H1 (cell line): ENCODE measurements around the gene IMPDH1. TPM values are rescaled to one million over a fixed set of nuclear protein-coding genes. Genes with fewer than 3 reads are reported as not detected.

Experiments
- CTCF ChIA-PET: fragments of 300-600 bp; sonication (Branson Sonifier 250); formaldehyde crosslinking; loops from one replicate; lab custom pipeline; 2021; ENCODE audit not compliant: partially characterized antibody; lab: Charles Lee
- POLR2A ChIA-PET: fragments of 300-600 bp; sonication (Branson Sonifier 250); formaldehyde crosslinking; loops from one replicate; lab custom pipeline; 2021; ENCODE audit warnings: inconsistent platforms; ENCODE audit not compliant: partially characterized antibody; lab: Charles Lee
- DNase-seq, 2 experiments: peaks; one replicate each; pipeline versions ENCODE4 v3.0.0 to v3.0.0-alpha.2; 2010 to 2022; ENCODE audit warnings: low spot score in 2 of 2, low read depth in 1 of 2, mixed read lengths in 1 of 2
- FAIRE-seq: peaks from 2 replicates; lab custom pipeline; 2011; peaks lifted over from hg19 to GRCh38; lab: Jason Lieb, UNC
- H2AFZ ChIP-seq: 2 replicates; pipeline ENCODE4 v1.8.1; 2012; ENCODE audit warnings: low read length, inconsistent platforms
- H2AK5ac ChIP-seq: 2 replicates; pipeline ENCODE4 v1.6.1; 2013; ENCODE audit warnings: low read depth, low read length
- H2BK120ac ChIP-seq: replicated peaks from 2 replicates; pipeline ENCODE3; 2013; ENCODE audit warnings: low read depth, low read length, inconsistent platforms
- H2BK12ac ChIP-seq: 2 replicates; pipeline ENCODE4 v1.6.1; 2013; ENCODE audit warnings: low read depth, low read length
- H2BK15ac ChIP-seq: 2 replicates; pipeline ENCODE4 v1.6.1; 2013; ENCODE audit warnings: low read length
- H2BK20ac ChIP-seq: 2 replicates; pipeline ENCODE4 v1.6.1; 2013; ENCODE audit warnings: low read length
- H2BK5ac ChIP-seq: 2 replicates; pipeline ENCODE4 v1.6.1; 2013; ENCODE audit warnings: low read depth, low read length
- H3K14ac ChIP-seq: 2 replicates; pipeline ENCODE4 v1.6.1; 2013; ENCODE audit warnings: inconsistent platforms; ENCODE audit not compliant: insufficient read length
- H3K18ac ChIP-seq: 2 replicates; pipeline ENCODE4 v1.6.1; 2013; ENCODE audit warnings: low read length; ENCODE audit errors: extremely low read depth
- H3K23ac ChIP-seq: 2 replicates; pipeline ENCODE4 v1.6.1; 2013; ENCODE audit warnings: inconsistent platforms; ENCODE audit not compliant: insufficient read length
- H3K23me2 ChIP-seq: 2 replicates; pipeline ENCODE4 v1.6.1; 2013; ENCODE audit warnings: low read depth, low read length
- H3K27ac ChIP-seq: 2 replicates; pipeline ENCODE4 v1.6.1; 2011; ENCODE audit warnings: low read depth, low read length, inconsistent platforms
- H3K27me3 ChIP-seq, 4 experiments: replicated peaks in 1 of 4; 1 replicate in 1 of 4; 2 replicates in 3 of 4; pipeline versions ENCODE4 v1.6.1 to v1.8.1; 2011 to 2013; ENCODE audit warnings: low read length in 3 of 4, mild to moderate bottlenecking in 3 of 4, inconsistent platforms in 2 of 4, mixed read lengths in 2 of 4, moderate library complexity in 1 of 4; ENCODE audit not compliant: control insufficient read depth in 3 of 4, insufficient read depth in 3 of 4; ENCODE audit errors: extremely low read depth in 1 of 4
- H3K36me3 ChIP-seq, 4 experiments: 2 replicates each; pipeline versions ENCODE4 v1.6.1 to v1.8.1; 2011 to 2013; ENCODE audit warnings: mild to moderate bottlenecking in 4 of 4, low read length in 3 of 4, moderate library complexity in 2 of 4, control low read depth in 1 of 4, inconsistent platforms in 1 of 4; ENCODE audit not compliant: insufficient read depth in 4 of 4, control insufficient read depth in 2 of 4
- H3K4ac ChIP-seq: replicated peaks from 2 replicates; pipeline ENCODE3; 2013; ENCODE audit warnings: low read length, low read depth, mixed read lengths, inconsistent platforms; ENCODE audit not compliant: insufficient read length
- H3K4me1 ChIP-seq, 4 experiments: replicated peaks in 1 of 4; 1 replicate in 1 of 4; 2 replicates in 3 of 4; pipeline versions ENCODE4 v1.6.1 to v1.8.1; 2011 to 2013; ENCODE audit warnings: low read length in 3 of 4, inconsistent platforms in 2 of 4, mixed read lengths in 1 of 4; ENCODE audit not compliant: insufficient read depth in 4 of 4, control insufficient read depth in 3 of 4
- H3K4me2 ChIP-seq, 2 experiments: 2 replicates each; pipeline versions ENCODE4 v1.6.1 to v1.8.1; 2011 to 2013; ENCODE audit warnings: low read depth in 2 of 2, low read length in 2 of 2, control low read depth in 1 of 2, inconsistent platforms in 1 of 2, mild to moderate bottlenecking in 1 of 2; ENCODE audit not compliant: insufficient read depth in 1 of 2
- H3K4me3 ChIP-seq, 4 experiments: fragments of 200-600, 300-600 bp in 1 of 4; sonication (generic), shearing (Covaris generic), sonication (Bioruptor Twin) in 1 of 4; 2 replicates each; pipeline versions ENCODE4 v1.5.1 to v1.8.1; 2011 to 2016; ENCODE audit warnings: low read length in 4 of 4, low read depth in 3 of 4, control low read depth in 2 of 4, inconsistent platforms in 2 of 4, mild to moderate bottlenecking in 2 of 4, mixed read lengths in 1 of 4, moderate library complexity in 1 of 4; ENCODE audit not compliant: insufficient read depth in 2 of 4; ENCODE audit errors: extremely low read depth in 1 of 4
- H3K56ac ChIP-seq: replicated peaks from 2 replicates; pipeline ENCODE3; 2013; ENCODE audit warnings: low read depth, mild to moderate bottlenecking, mixed read lengths, low read length, inconsistent platforms; ENCODE audit not compliant: insufficient read length
- H3K79me1 ChIP-seq: 2 replicates; pipeline ENCODE4 v1.6.1; 2013; ENCODE audit warnings: low read depth, low read length, control low read depth
- H3K79me2 ChIP-seq, 2 experiments: 2 replicates each; pipeline versions ENCODE4 v1.6.1 to v1.8.1; 2012 to 2013; ENCODE audit warnings: low read length in 2 of 2, mild to moderate bottlenecking in 2 of 2, inconsistent platforms in 1 of 2; ENCODE audit not compliant: insufficient read depth in 2 of 2, control insufficient read depth in 1 of 2
- H3K9ac ChIP-seq, 4 experiments: replicated peaks in 1 of 4; 1 replicate in 1 of 4; 2 replicates in 3 of 4; pipeline versions ENCODE4 v1.6.1 to v1.8.1; 2011 to 2013; ENCODE audit warnings: low read depth in 3 of 4, low read length in 3 of 4, control low read depth in 2 of 4, mild to moderate bottlenecking in 2 of 4, moderate library complexity in 2 of 4, inconsistent platforms in 1 of 4; ENCODE audit errors: extremely low read depth in 1 of 4
- H3K9me3 ChIP-seq, 2 experiments: 2 replicates each; pipeline versions ENCODE4 v1.6.1 to v1.8.1; 2012 to 2013; ENCODE audit warnings: mild to moderate bottlenecking in 2 of 2, moderate library complexity in 2 of 2, control low read depth in 1 of 2, inconsistent platforms in 1 of 2, low read depth in 1 of 2, low read length in 1 of 2, mixed read lengths in 1 of 2; ENCODE audit not compliant: insufficient read depth in 2 of 2
- H4K20me1 ChIP-seq, 2 experiments: replicated peaks in 1 of 2; 2 replicates each; pipeline versions ENCODE3 to v1.8.1; 2011 to 2013; ENCODE audit warnings: inconsistent platforms in 2 of 2, low read length in 2 of 2, mild to moderate bottlenecking in 1 of 2; ENCODE audit not compliant: insufficient read depth in 2 of 2, control insufficient read depth in 1 of 2
- H4K5ac ChIP-seq: 2 replicates; pipeline ENCODE4 v1.6.1; 2013; ENCODE audit warnings: low read length, low read depth, mixed read lengths, inconsistent platforms; ENCODE audit not compliant: insufficient read length
- H4K8ac ChIP-seq: 2 replicates; pipeline ENCODE4 v1.8.0; 2013; ENCODE audit warnings: mild to moderate bottlenecking, moderate library complexity, low read length, inconsistent platforms; ENCODE audit not compliant: insufficient read depth; ENCODE audit errors: extremely low read depth
- H4K91ac ChIP-seq: replicated peaks from 2 replicates; pipeline ENCODE3; 2013; ENCODE audit warnings: low read length, mixed read lengths, inconsistent platforms; ENCODE audit not compliant: insufficient read length
- ASH2L ChIP-seq: fragments of 200-600, 300-600 bp; sonication (generic); IDR thresholded peaks from one replicate; pipeline ENCODE4 v1.7.1; 2017; ENCODE audit warnings: low read length
- ATF3 ChIP-seq: IDR thresholded peaks from 2 replicates; pipeline ENCODE4 v1.6.1; 2011; ENCODE audit warnings: low read depth, mild to moderate bottlenecking, low read length; ENCODE audit not compliant: insufficient read depth
- KDM4A ChIP-seq: IDR thresholded peaks from one replicate; pipeline ENCODE4 v1.7.1; 2012; ENCODE audit warnings: low read depth, mild to moderate bottlenecking, moderate library complexity, low read length, inconsistent platforms; ENCODE audit not compliant: severe bottlenecking
- POLR2A ChIP-seq, 2 experiments: IDR thresholded peaks; 1 replicate in 1 of 2; 2 replicates in 1 of 2; pipeline ENCODE4 v1.6.1; 2011; ENCODE audit warnings: low read depth in 2 of 2, low read length in 2 of 2, mild to moderate bottlenecking in 2 of 2; ENCODE audit errors: control extremely low read depth in 1 of 2
- SIRT6 ChIP-seq: IDR thresholded peaks from one replicate; pipeline ENCODE4 v1.7.1; 2012; ENCODE audit warnings: low read length, inconsistent platforms
- USF2 ChIP-seq: IDR thresholded peaks from 2 replicates; pipeline ENCODE4 v1.6.1; 2011; ENCODE audit warnings: low read length, improper control_type of control experiment
- ZNF274 ChIP-seq: IDR thresholded peaks from 2 replicates; pipeline ENCODE4 v1.7.0; 2012; ENCODE audit warnings: low read length, borderline replicate concordance; ENCODE audit errors: extremely low read depth
- WGBS, 2 experiments: shearing (Covaris generic) in 1 of 2; methylation state at CpG; one replicate each; pipeline versions ENCODE4 v1.1.6 to v1.1.7; 2013 to 2015; ENCODE audit warnings: low lambda C conversion rate in 2 of 2, mixed read lengths in 2 of 2, inconsistent platforms in 1 of 2, low coverage in 1 of 2, missing lambda C conversion rate in 1 of 2; ENCODE audit not compliant: insufficient replicate concordance in 2 of 2, insufficient coverage in 1 of 2, insufficient read length in 1 of 2; ENCODE audit errors: extremely low coverage in 1 of 2, missing lambda C conversion rate in 1 of 2; 5-methylcytosine and 5-hydroxymethylcytosine counted together
- polyA plus RNA-seq, 7 experiments: library from polyadenylated mRNA; depleted of rRNA in 3 of 7; stranded (reverse) in 5 of 7; unstranded in 2 of 7; fragments of >200 nt in 5 of 7; fragments of 200-250 nt in 2 of 7; gene quantifications; 1 replicate in 5 of 7; 2 replicates in 1 of 7; 4 replicates in 1 of 7; pipeline versions ENCODE4 v1.2.1 to v1.2.3, GENCODE V29; 2011 to 2013; ENCODE audit warnings: missing spikeins in 2 of 7, mixed read lengths in 2 of 7
- total RNA-seq: library from RNA; stranded (reverse); fragmentation: NEBNext Ultra II Directional; extraction: Animal tissue kit (Norgen Biotek cat#: 25700); gene quantifications from 2 replicates; pipeline ENCODE4 v1.2.1, GENCODE V29; 2021

Gene IMPDH1
- total and polyA plus RNA-seq, 2 of the 8 experiments (the other 6 are each of a cell fraction or from before 2014, with no cell fraction given) = 45.8 TPM

DNA sequence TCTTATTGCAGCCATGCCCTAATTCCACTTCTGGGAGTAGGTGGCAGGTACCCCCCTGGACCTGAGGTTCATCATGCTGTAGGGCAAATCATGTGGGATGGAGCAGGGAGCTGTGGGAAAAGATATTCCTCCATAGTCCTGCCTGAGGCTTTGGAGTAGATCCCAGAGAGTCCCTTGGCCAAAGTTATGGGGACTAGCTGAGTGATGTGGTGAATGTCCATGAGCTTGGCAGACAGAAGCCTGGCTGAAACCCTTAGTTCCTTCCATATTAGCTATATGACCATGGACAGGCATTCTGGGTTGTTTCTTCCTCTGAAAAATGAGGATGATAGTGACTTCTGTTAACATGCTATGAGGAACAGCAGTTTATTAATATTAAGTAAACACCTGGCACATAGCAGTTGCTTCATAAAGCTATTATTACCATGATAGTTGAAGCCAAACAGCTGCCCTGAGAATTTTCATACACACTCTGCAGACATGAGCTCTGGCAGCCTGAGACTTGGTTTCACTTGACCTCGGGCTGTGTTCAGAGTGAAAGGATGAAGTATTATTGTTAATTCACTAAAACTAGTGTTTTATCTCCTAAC, 15.0 kb upstream of the IMPDH1 start:
- WGBS, 2 experiments = 91% methylated on average over 1 of the region's 1 CpG; no CpG with 5 or more reads in 1 of the 2 experiments
- peaks cover 3% of the 10 kb centered on the region; the same call in 1 of the 2 replicates for H3K23me2 ChIP-seq
- H3K79me1 ChIP-seq = no peaks in the 10 kb centered on the region
- no peak overlapping the region for H2BK12ac ChIP-seq
- no peak overlapping the region for H3K4me2 ChIP-seq
- no peak overlapping the region for H2BK15ac ChIP-seq
- H3K56ac ChIP-seq = no peak overlapping the region
- no peak overlapping the region for H3K4me3 ChIP-seq
- no peak overlapping the region for H4K5ac ChIP-seq
- CTCF ChIA-PET = interaction anchor here (0.6 to 25.2 kb wide), 29 partner anchors 9 to 1880 kb away, joined by 3 to 477 read pairs (median 5); partner anchors contain the start of genes HILPDA, IMPDH1, METTL2B and RBM28
- DNase-seq (no peak), FAIRE-seq (no peak)
- no peaks in the 10 kb centered on the region for H3K27me3 ChIP-seq
- POLR2A ChIA-PET = interaction anchor here (0.6 to 1.3 kb wide), 2 partner anchors 35 to 81 kb away, joined by 3 to 4 read pairs; partner anchors contain the start of gene RBM28
- H3K14ac ChIP-seq = no peak overlapping the region
- H3K4me1 ChIP-seq = peaks cover 0 to 3% (median 0%) of the 10 kb centered on the region in 4 experiments; a peak in 1 of 7 replicates
- no peaks in the 10 kb centered on the region for H3K9me3 ChIP-seq
- H3K79me2 ChIP-seq = no peaks in the 10 kb centered on the region
- H2BK120ac ChIP-seq = no peak overlapping the region
- no peak overlapping the region for H3K9ac ChIP-seq
- no peak overlapping the region for H2BK5ac ChIP-seq
- H3K36me3 ChIP-seq = no peaks in the 10 kb centered on the region
- no peaks in the 10 kb centered on the region for H4K20me1 ChIP-seq
- H3K23ac ChIP-seq = no peak overlapping the region
- no peak overlapping the region for H2AFZ ChIP-seq
- H2AK5ac ChIP-seq = no peak overlapping the region
- H2BK20ac ChIP-seq = no peak overlapping the region
- no peak overlapping the region for H3K27ac ChIP-seq
- no peak overlapping the region for H4K91ac ChIP-seq
- H3K4ac ChIP-seq = no peak overlapping the region
- no peak overlapping the region for H4K8ac ChIP-seq
- no peak overlapping the region for H3K18ac ChIP-seq
- TF ChIP-seq USF2 (no peak), POLR2A (IDR thresholded peaks at IDR 0.05; ENCODE audit: control extremely low read depth in 1 of 2, low read depth in 2 of 2, low read length in 2 of 2) (no peak), KDM4A (no peak), ATF3 (no peak), ASH2L (no peak), SIRT6 (no peak), ZNF274 (no peak)
